HG03175 (cell line): ENCODE measurements around the gene NIPBL.
"Not testable (repeated sequence)": the region's sequence is repeated elsewhere in the genome, so short reads cannot be mapped to it uniquely, and the experiment has no call there.

Source experiments
- ATAC-seq: cut with Tn5 transposase; IDR thresholded peaks from one replicate; pipeline ENCODE4 v1.9.1; 2021; ENCODE audit warnings: mild to moderate bottlenecking, moderate library complexity; ENCODE audit not compliant: unreplicated experiment

The NIPBL gene

GRCh38 chr5:36878392-36879082 is 2.0 kb downstream of the NIPBL start:
- no peak for ATAC-seq

- ATAC-seq: no peak
Observed at GRCh38 chr5:36879274-36880033, 2.9 kb downstream of the NIPBL start.

- ATAC-seq: no peak
Observed at GRCh38 chr5:36880761-36881160, 4.2 kb downstream of the NIPBL start.

GRCh38 chr5:36881304-36881703 is 4.7 kb downstream of the NIPBL start:
- ATAC-seq: no peak

- ATAC-seq: no peak
Observed at GRCh38 chr5:36881807-36882206, 5.2 kb downstream of the NIPBL start.

- ATAC-seq: peak; percentile 42
Observed at GRCh38 chr5:36882250-36882649, 5.7 kb downstream of the NIPBL start.

GRCh38 chr5:36883894-36884462 is 7.4 kb downstream of the NIPBL start:
- ATAC-seq: no peak

- ATAC-seq: no peak
Observed at GRCh38 chr5:36885149-36885548, 8.6 kb downstream of the NIPBL start.

- no peak for ATAC-seq
Observed at GRCh38 chr5:36885566-36886485, 9.3 kb downstream of the NIPBL start.

GRCh38 chr5:36886791-36887190 is 10.2 kb downstream of the NIPBL start:
- ATAC-seq: no peak

- no peak for ATAC-seq
Observed at GRCh38 chr5:36887532-36887931, 11.0 kb downstream of the NIPBL start.

- ATAC-seq: no peak
Observed at GRCh38 chr5:36888303-36888702, 11.7 kb downstream of the NIPBL start.

- no peak for ATAC-seq
Observed at GRCh38 chr5:36889264-36889663, 12.7 kb downstream of the NIPBL start.

- ATAC-seq: no peak
Observed at GRCh38 chr5:36891266-36891665, 14.7 kb downstream of the NIPBL start.

GRCh38 chr5:36892085-36892830 is 15.7 kb downstream of the NIPBL start:
- ATAC-seq: not testable (repeated sequence)

GRCh38 chr5:36894954-36895353 is 18.4 kb downstream of the NIPBL start:
- ATAC-seq: no peak

- no peak for ATAC-seq
Observed at GRCh38 chr5:36896476-36896875, 19.9 kb downstream of the NIPBL start.

GRCh38 chr5:36897616-36898015 is 21.0 kb downstream of the NIPBL start:
- no peak for ATAC-seq

GRCh38 chr5:36899860-36900259 is 23.3 kb downstream of the NIPBL start:
- ATAC-seq: no peak

- no peak for ATAC-seq
Observed at GRCh38 chr5:36900283-36900682, 23.7 kb downstream of the NIPBL start.
